Vagina (tissue), 2 donors: ENCODE data around the gene AK6.

Source experiments
- CTCF ChIP-seq, 3 experiments: fragments of 450-650 bp in 2 of 3; fragments of 200-600 bp in 1 of 3; sonication (generic) in 1 of 3; IDR thresholded peaks; one replicate each; pipeline ENCODE4 v1.5.1; 2017 to 2019; ENCODE audit warnings: antibody characterized with exemption in 3 of 3, mild to moderate bottlenecking in 2 of 3, moderate library complexity in 2 of 3
- POLR2A ChIP-seq, 2 donors: fragments of 450-650 bp; IDR thresholded peaks; one replicate each; pipeline ENCODE4 v1.6.1; 2017; ENCODE audit warnings: antibody characterized with exemption in 2 of 2, mild to moderate bottlenecking in 2 of 2, moderate library complexity in 2 of 2
- POLR2AphosphoS5 ChIP-seq, 2 donors: sonication (generic); formaldehyde crosslinking; IDR thresholded peaks; one replicate each; pipeline ENCODE4 v1.9.0; 2017; ENCODE audit warnings: antibody characterized with exemption in 2 of 2, mild to moderate bottlenecking in 2 of 2, low read depth in 1 of 2; ENCODE audit not compliant: insufficient read depth in 1 of 2

DNA sequence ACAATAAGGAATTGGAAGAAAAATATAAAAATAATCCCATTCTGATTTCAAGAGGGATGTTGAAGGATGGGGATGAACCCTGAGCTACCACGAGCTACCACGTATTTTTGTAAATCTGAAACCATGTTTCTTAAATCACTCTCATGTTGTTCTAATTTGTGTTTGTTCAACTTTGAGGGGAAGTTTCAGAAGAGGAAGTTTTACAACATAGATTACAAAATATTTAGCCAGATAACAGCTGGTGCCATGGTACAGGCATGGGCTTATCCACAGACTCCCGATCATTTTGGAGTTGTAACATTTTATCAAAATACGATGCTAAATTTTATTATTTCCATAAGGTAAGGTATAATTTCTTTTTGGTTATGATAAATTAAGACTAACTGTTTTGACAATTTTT lies 51.9 kb downstream of the AK6 start:
- TF ChIP-seq POLR2A (IDR thresholded peaks at IDR 0.05): no peak
- no peak for TF ChIP-seq POLR2AphosphoS5 (IDR thresholded peaks at IDR 0.05; ENCODE audit: insufficient read depth in 1 of 2, low read depth in 1 of 2)
- no peak for TF ChIP-seq CTCF (IDR thresholded peaks at IDR 0.05)
